ENCODE results near the gene PNN.
"Not testable (repeated sequence)": the region's sequence is repeated elsewhere in the genome, so short reads cannot be mapped to it uniquely, and the experiment has no call there.

PNN gene

GRCh38 chr14:39228509-39229221 is 53.6 kb downstream of the PNN start:
- in situ Hi-C loops (cut with MboI; ENCODE audit: low sequenced_read_pairs): no loop called here

- in situ Hi-C loops (cut with MboI; ENCODE audit: low sequenced_read_pairs): no loop called here
Observed at GRCh38 chr14:39229222-39229543, 54.1 kb downstream of the PNN start.

GRCh38 chr14:39229601-39230110 is 54.6 kb downstream of the PNN start:
- in situ Hi-C loops (cut with MboI; ENCODE audit: low sequenced_read_pairs): no loop called here

- in situ Hi-C loops (cut with MboI; ENCODE audit: low sequenced_read_pairs): no loop called here
Observed at GRCh38 chr14:39230416-39231035, 55.5 kb downstream of the PNN start.

- in situ Hi-C loops (cut with MboI; ENCODE audit: low sequenced_read_pairs): not testable (repeated sequence)
Observed at GRCh38 chr14:39231751-39232553, 56.9 kb downstream of the PNN start.

Data from HL-60/S4 (cell line).